Measurements from ENCODE around the gene NIPA2. TPM values are rescaled to one million over a fixed set of nuclear protein-coding genes. Genes with fewer than 3 reads are reported as not detected.
"Not testable (repeated sequence)": the region's sequence is repeated elsewhere in the genome, so short reads cannot be mapped to it uniquely, and the experiment has no call there.

NIPA2 gene
- polyA plus RNA-seq, 1 experiment = 64.6 TPM

- ChIA-PET POLR2A (no interaction called here), CTCF (no interaction called here)
- no peak for DNase-seq (ENCODE audit: low read depth, low spot score)
- Histone ChIP-seq H3K27me3 (ENCODE audit: control insufficient read depth, insufficient read depth, low read length) (no peaks in the 10 kb centered on the region), H3K9me3 (ENCODE audit: control insufficient read depth, insufficient read depth, low read length) (no peaks in the 10 kb centered on the region; the same call in 1 of the 2 replicates), H3K4me3 (ENCODE audit: low read depth, low read length) (no peak overlapping the region), H3K27ac (ENCODE audit: low read depth, low read length) (no peak overlapping the region)
- no peak for TF ChIP-seq CTCF (IDR thresholded peaks at IDR 0.05; ENCODE audit: low read depth, low read length)
Observed at GRCh38 chr15:22796079-22796478, 42.4 kb upstream of the NIPA2 start.

GRCh38 chr15:22799902-22800301 is 38.6 kb upstream of the NIPA2 start:
- no peaks in the 10 kb centered on the region for H3K27me3 ChIP-seq (ENCODE audit: control insufficient read depth, insufficient read depth, low read length)
- TF ChIP-seq CTCF (IDR thresholded peaks at IDR 0.05; ENCODE audit: low read depth, low read length) = no peak
- ChIA-PET CTCF (no interaction called here), POLR2A (no interaction called here)
- no peaks in the 10 kb centered on the region; the same call in 1 of the 2 replicates for H3K9me3 ChIP-seq (ENCODE audit: control insufficient read depth, insufficient read depth, low read length)
- no peak overlapping the region for H3K27ac ChIP-seq (ENCODE audit: low read depth, low read length)
- DNase-seq (ENCODE audit: low read depth, low spot score) = no peak
- no peak overlapping the region for H3K4me3 ChIP-seq (ENCODE audit: low read depth, low read length)

GRCh38 chr15:22803006-22803405 is 35.5 kb upstream of the NIPA2 start:
- CTCF ChIA-PET; H3K27ac ChIP-seq (ENCODE audit: low read depth, low read length); DNase-seq (ENCODE audit: low read depth, low spot score); H3K27me3 ChIP-seq (ENCODE audit: control insufficient read depth, insufficient read depth, low read length); POLR2A ChIA-PET; H3K9me3 ChIP-seq (ENCODE audit: control insufficient read depth, insufficient read depth, low read length); H3K4me3 ChIP-seq (ENCODE audit: low read depth, low read length): not testable (repeated sequence)

DNA sequence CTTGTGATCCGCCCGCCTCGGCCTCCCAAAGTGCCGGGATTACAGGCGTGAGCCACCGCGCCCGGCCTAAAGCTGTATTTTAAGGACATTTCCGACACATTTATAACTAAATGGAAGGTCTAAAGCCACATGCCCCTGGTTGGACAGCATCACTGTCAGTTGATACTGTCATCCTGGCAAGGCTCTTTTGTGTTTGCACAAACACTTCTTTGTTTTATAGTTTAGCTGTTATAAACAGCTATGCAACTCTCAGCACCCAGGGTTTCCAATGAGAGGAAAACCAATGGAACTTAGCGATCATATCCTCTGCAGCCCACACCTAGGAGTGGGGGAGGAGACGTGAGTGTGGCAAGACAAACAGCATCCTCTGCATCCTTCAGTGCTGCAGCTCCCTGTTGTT is 32.3 kb upstream of the NIPA2 start:
- H3K4me3 ChIP-seq (ENCODE audit: low read depth, low read length) = no peak overlapping the region
- CTCF ChIA-PET = no interaction called here
- H3K27me3 ChIP-seq (ENCODE audit: control insufficient read depth, insufficient read depth, low read length) = no peaks in the 10 kb centered on the region
- POLR2A ChIA-PET = no interaction called here
- no peak for DNase-seq (ENCODE audit: low read depth, low spot score)
- H3K9me3 ChIP-seq (ENCODE audit: control insufficient read depth, insufficient read depth, low read length) = no peaks in the 10 kb centered on the region
- no peak overlapping the region for H3K27ac ChIP-seq (ENCODE audit: low read depth, low read length)
- TF ChIP-seq CTCF (IDR thresholded peaks at IDR 0.05; ENCODE audit: low read depth, low read length) = no peak

DNA sequence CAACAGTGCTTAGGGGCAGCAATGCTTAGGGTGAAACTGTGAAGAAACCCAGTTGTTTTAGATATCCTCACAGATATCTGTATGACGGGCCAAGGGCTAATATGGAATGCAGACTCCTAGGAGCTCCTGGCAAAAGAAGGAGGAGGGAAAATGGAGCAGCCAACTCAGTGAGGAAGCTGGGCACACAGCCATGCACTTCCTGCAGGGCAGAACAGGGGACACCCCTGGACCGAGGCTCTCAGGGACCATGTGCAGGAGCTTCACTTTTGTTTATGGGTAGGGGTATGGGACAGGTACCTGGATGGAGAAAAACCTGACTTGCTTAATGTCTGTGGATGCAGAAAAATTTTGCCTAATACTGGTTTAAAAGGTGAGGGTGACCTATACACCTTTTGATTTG is 31.8 kb upstream of the NIPA2 start:
- ChIA-PET POLR2A (no interaction called here), CTCF (no interaction called here)
- Histone ChIP-seq H3K27me3 (ENCODE audit: control insufficient read depth, insufficient read depth, low read length) (no peaks in the 10 kb centered on the region), H3K4me3 (ENCODE audit: low read depth, low read length) (no peak overlapping the region), H3K27ac (ENCODE audit: low read depth, low read length) (no peak overlapping the region), H3K9me3 (ENCODE audit: control insufficient read depth, insufficient read depth, low read length) (no peaks in the 10 kb centered on the region)
- no peak for DNase-seq (ENCODE audit: low read depth, low spot score)
- TF ChIP-seq CTCF (IDR thresholded peaks at IDR 0.05; ENCODE audit: low read depth, low read length) = no peak

GRCh38 chr15:22807831-22808230 is 30.6 kb upstream of the NIPA2 start:
- CTCF ChIA-PET; POLR2A ChIA-PET; H3K4me3 ChIP-seq (ENCODE audit: low read depth, low read length): not testable (repeated sequence)

More at GRCh38 chr15:22807831-22808230, 30.6 kb upstream of the NIPA2 start:
- H3K27ac ChIP-seq (ENCODE audit: low read depth, low read length); H3K9me3 ChIP-seq (ENCODE audit: control insufficient read depth, insufficient read depth, low read length); DNase-seq (ENCODE audit: low read depth, low spot score); H3K27me3 ChIP-seq (ENCODE audit: control insufficient read depth, insufficient read depth, low read length): not testable (repeated sequence)

Measured in AG04450 (cell line).